NCI-H510A treated with DMSO at 0.1 percent for 48 hours (cell line): ENCODE measurements around the gene LRP1B.

ENCODE experiments used
- DNase-seq: peaks from one replicate; lab custom pipeline; 2025; lab: John Stamatoyannopoulos, UW

Gene LRP1B

DNA sequence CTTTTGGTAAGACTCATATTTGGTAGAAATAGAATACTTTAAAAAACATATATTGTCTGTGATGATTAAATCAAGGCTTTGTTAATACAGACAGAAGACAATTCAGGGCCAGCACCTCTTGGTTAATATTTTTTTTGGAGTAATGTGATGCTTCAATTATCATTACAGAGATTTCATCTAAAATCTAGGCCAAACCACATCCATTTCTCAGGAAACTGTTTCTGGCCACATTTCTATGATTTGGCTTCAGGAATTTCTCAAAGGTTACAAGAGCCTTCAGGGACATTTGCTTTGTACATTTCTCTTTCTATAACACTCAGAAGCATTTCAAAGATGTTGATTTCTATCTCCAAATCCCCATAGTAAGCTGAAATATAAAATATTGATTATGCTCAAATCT is 614.9 kb downstream of the LRP1B start:
- no peak for DNase-seq

DNA sequence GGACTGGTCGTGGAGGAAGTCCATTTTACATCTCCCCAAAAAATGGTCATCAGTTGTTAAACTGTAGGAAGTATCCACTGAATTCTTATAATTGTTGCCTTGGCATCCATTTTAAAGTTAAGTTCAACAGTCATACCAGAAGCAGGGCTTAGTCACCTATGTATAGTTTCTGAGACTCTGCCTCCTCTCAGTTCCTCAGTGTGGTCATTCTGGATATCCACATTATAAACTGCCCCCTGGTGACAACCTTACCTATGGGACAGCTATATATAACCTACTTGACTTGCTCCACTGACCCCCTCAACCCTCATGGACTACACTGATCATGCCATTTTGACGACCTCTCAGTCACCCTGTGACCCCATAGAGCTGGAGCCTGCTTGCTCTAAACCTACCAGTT is 617.0 kb downstream of the LRP1B start:
- no peak for DNase-seq

DNA sequence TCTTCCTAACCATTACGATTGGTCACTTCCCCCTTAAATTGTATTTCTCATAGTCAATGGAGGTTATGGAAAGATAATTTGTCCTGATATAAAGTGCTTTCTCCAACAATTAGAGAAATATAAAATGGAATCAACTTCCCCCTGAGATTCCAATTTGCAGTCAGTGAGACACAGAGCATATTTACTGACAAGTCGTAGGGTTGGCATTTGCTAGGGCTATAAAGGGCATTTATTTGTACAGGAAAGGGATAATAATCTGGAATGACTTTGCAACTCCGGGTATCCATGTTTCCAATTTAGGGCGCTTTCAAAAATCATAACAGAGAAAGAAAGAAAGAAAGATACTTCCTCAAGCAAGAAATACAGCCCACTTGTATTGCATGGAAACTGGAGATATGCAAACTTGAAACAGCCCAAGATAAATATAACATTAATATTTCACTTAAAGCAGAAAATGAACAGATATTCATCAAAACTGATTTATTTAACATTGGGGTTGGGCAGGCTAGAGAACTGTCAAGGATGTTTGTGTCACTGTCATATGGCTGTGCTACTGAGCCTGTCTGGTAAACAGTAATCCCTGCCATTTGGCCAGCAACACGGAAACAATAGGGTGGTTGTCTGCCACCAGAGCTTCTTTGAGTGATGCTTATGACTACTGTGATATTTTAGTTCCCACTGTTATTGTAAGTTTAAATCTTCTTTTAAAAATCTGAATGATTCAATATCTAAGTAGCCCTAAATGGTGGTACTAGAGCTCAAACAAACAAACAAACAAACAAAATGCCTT is 621.8 kb downstream of the LRP1B start:
- DNase-seq: no peak

DNA sequence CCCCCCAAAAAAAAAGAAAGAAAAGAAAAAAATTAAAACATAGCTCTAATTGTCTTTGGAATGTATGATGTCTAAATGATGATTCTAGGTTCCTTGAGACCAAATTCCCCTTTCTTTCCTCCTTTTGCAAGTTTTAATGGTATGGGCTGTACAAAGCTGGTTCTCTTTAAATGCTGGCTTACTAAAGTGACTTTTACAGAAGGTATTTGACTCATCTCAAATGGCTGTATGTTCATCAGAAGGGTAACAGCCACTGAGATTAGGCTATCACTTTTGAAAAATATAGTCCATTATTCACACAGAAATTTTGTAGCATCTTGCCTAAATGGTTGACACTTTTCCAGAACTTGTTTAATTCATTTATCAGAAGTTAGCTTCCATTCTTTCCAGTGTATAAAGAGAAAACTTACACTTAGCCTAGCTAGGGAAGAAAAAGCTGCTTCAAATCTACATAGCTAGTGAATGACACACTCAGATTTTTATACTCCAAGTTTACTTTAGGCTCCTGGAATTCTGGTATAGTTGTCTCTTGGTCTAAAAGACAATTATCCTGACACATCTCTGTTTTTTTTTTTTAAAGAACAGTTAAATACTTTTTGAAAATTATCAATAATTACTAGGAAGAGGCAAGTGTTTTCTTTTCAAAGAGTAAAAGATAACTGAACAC is 622.6 kb downstream of the LRP1B start:
- no peak for DNase-seq

DNA sequence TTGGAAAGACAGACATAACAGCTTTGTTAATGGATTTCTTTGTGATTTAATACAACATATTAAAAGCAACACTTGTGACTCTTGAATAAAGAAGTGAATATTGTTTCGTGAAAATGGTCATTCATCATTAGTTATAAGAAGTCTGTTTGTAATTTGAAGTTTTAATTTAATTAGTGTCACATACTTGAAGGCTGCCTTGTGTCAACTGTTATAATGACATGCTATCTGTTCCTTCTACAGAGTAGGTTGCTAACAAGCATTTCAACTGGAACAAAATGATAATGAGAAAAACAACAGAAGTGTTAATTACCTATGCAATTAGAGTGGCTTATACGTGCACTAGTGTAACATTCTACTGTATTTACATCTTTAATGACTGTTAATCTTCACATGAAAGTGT is 624.7 kb downstream of the LRP1B start:
- no peak for DNase-seq

DNA sequence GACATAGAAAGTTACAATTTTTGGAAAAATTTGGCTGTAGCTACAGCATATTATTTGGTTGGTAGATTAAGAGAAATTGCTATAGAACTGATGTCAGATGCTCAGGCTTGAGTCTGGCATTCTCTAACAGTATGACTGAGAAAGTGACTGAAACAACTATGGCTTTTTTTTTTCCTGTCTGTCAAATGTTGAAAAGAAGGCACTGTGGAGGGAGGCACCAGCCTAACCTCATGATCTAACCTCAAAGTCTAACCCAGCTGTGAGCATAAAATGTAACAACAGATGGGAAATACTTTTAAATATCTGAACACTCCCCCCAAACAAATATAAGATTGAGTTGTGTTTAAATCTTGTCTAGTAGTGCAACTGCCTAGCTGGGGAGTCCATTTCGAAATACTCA is 629.1 kb downstream of the LRP1B start:
- no peak for DNase-seq

DNA sequence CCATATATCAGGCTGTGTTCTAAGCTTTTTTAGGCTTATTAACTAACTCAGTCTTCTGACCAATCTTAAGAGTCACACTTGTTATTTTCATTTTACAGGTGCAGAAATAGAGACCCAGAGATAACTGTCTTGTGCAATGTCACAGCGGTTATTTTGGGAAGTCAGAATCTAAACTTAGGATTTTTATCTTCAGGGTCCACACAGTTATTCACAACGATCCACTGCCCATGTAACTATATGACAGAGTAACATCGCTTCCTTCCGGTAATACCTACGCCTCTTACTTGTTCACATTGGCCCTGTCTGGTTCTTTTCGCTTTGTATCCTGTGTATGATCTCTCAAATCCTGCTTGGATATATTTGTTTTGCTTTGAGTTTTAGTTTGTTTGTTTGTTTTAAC is 631.7 kb downstream of the LRP1B start:
- DNase-seq: no peak

DNA sequence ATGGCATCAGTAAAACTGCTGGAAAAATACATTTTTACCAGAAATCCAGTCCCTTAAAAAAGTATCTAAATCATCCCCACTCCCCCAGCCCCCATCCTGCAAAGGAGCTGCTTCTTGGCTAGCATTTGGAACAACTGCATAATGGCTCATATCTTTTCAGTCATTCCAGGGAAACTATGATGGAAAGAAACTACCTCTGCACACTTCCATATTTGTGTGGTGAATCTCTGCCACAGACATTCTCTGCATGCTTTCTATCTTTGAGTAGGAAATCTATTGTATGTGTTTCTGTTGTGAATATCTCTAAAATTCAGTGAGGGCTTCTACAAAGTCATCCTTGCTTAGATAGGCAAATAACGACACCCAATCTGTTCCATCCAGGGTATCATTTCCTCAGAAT is 632.3 kb downstream of the LRP1B start:
- no peak for DNase-seq

DNA sequence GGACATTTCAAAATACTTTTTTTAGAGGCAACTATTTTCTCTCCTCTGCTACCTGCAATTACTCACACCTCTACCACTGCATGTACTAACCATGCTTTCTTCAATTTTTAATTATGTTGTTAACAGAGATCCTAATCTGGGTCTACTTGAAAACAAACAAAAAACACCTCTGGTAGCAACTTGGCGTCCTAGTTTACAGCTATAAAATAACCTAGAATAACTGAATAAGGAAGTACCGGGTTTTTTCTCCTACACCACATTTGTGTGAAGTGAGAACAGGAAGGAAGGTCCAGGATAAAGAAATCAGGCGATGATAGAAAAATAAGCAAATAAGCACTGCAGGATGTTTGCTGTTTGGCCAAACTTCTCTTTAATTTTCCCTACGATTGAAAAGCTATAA is 633.5 kb downstream of the LRP1B start:
- DNase-seq: no peak

DNA sequence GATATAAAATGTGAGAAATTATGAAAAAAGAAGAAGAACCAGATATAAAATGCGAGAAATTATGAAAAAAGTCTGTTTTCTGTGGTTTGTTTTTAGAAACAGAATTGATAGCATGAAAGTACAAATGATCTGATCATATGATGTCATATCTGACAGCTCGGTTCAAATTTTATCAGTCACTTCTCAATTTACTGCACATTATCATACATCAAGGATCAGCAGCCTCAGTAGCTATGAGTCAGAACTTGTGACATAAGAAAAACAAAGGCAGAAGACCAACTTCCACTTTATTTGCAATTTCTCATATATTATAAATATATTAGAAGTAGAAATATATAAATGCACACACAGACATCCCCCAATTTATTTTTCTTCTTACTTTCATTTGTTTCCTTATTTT is 634.0 kb downstream of the LRP1B start:
- DNase-seq: no peak

DNA sequence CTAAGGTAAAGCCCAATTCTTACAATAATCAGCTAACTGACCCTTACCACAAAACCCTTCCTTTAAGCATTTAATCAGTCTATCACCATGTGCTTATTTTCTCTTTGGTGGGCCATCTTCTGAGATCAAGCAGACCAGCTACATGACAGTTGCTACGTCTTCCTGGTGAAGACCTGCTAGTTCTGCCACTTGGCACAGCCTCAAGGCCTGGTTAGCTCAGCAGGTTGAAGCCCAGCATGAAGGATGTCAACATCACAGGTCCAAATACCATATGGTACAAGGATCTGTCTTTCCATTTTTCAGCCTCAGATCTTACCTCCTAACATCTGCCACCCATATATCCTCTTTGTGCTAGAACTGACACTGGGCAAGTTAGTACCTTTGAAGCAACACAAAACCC is 636.9 kb downstream of the LRP1B start:
- DNase-seq: no peak

DNA sequence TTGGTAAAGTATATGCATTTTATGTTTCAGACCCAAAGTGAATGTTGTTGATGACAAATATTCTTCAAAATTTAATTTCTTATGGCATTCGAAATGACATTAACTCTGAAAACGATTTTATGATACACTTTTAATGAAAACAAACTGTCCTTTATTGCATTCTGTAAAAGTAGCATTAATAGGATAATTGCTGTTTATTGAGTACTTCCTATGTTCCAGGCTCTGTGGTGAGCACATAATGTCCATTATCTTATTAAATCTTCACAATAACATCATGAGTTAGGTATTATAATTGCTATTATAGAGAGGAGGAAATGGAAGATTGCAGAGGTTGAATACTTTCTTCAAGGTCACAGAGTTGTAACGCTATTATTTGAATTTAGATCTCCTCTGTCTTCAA is 638.0 kb downstream of the LRP1B start:
- no peak for DNase-seq

DNA sequence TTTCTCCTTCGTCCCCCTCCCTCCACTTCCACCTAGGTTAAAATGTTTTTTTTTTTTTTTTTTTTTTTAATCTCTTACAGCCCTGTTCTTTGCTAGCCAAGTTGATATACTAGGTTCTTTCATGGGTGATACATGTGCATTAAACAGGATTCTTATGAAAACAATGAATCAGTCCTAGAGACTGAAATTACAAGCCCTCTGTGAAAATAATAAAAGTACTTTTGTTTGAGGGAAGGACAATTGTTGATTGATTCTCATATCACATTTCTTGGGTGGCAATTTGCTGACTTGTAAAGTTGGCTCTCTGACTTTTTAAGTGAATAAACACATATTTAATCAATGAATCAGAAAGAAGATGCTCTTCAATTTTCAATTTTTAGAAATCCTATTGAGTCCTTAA is 639.9 kb downstream of the LRP1B start:
- no peak for DNase-seq

DNA sequence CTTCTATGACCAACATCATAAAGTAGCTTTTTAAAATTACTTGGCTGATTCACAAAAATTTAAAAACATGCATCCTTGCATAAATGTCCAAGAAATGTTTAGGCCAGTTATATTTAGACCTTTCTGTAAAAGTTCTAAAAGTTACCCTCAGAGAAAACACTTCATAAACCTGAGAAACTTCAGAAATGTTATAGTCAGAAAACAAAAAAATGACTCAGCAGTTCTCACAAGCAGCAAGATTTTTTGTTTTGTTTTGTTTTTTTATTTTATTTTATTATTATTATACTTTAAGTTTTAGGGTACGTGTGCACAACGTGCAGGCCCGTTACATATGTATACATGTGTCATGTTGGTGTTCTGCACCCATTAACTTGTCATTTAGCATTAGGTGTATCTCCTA is 648.1 kb downstream of the LRP1B start:
- DNase-seq: no peak

DNA sequence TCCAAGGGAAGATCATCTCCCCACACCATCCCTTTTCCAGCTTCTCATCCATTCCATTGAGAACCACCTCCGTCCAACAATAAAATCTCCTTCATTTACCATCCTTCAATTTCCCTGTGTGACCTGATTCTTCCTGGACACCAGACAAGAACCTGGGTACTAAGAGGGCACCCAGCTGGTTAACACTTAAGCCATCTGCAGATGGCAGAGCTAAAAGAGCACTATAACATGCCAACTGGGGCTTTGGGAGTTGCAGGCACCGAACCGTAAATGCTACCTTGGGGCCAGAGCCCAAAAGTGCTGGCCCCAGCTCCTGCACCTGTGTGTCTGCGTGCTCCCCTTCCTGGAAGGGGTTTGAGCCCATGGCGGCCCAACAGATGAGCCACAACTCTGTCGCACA is 655.0 kb downstream of the LRP1B start:
- no peak for DNase-seq

DNA sequence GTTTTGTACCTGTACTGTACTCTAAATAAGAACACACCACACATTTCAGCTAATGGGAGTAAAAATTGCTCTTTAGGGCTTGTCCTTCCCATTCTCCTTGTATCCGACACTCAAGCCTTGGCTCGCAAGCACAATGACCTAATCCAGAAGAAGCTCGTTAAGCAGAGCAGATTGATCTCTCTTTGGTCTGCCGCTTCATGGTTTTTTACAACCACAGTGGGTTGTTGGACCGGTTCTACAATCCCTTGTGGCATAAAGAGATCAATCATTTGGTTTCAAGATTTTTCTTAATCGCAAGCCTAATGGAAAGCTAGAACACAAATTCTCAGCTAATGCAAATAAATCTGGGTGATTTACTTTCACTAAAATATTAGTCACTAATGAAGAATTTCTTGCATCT is 662.1 kb downstream of the LRP1B start:
- peak; percentile 61 for DNase-seq

DNA sequence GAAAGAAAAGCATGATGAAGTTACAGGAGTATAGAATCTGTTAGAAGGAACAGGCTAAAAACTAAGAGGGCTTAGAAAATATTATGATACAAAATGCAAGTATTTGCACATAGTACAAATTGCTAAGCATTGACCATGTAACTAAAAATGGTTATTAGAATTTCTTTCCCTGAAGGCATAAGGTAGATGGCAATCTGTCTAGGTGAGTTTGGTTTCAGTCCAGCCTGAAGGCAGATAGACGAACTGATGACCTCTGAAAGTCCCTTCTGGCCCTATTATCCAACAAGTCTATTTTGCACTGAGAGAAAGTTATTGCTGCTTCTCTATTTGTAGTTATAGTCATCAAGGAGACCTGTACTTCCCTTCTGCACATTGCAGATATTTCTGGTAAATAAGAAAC is 663.5 kb downstream of the LRP1B start:
- no peak for DNase-seq

DNA sequence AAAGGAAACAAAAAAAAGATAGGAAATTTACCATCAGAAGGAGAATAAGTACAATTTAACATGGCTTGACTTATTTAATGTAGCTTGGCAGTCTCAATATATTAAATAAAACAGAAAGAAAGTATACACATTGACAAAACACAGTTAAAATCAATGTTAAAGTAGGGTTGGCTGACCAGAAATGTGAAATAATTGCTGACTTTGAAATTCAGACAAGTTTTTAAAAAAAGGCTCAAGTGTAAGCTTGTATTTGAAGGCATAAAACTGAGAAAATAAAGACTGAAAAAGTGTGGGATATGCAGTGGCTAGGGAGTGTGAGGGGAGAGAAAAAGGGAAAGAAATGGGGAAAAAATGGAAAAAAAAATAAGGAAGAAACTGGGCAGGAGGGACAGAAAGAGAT is 665.8 kb downstream of the LRP1B start:
- DNase-seq: no peak

DNA sequence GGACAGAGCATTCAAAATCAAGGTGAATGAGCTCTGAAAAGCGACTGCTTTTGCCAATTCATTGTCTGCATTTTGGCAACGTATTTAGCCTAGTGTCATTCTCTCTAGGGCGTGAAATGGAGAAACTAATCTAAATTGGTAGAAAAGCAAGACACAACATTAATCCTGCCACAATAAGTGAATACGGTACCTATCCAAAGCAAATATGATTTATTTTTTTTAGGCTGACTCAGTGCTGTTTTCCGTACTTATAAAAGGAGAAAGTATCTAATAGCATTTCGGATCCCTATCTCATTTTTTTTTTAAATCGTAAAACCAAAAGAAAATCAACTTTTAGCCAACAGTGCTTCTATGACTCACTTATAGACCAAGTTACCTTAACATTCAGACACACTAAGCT is 672.5 kb downstream of the LRP1B start:
- no peak for DNase-seq

DNA sequence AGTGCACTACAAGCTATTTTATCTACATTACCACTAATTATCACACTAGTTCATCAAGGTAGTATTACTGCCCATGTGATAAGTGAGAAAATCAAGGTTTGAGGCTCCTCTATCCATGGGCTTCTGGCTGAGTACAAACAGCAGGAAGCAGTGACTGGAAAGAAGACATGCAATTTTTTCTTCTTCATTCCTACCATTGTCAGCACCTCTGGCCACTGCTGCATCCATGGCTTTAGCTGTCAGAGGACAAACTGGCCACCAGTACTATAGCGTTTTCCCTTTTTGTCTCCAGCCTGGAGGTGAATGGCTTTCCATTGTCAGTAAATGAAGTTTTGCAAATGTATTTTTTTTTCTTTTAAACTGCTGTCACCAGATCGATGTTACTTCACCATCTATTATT is 674.9 kb downstream of the LRP1B start:
- DNase-seq: no peak

DNA sequence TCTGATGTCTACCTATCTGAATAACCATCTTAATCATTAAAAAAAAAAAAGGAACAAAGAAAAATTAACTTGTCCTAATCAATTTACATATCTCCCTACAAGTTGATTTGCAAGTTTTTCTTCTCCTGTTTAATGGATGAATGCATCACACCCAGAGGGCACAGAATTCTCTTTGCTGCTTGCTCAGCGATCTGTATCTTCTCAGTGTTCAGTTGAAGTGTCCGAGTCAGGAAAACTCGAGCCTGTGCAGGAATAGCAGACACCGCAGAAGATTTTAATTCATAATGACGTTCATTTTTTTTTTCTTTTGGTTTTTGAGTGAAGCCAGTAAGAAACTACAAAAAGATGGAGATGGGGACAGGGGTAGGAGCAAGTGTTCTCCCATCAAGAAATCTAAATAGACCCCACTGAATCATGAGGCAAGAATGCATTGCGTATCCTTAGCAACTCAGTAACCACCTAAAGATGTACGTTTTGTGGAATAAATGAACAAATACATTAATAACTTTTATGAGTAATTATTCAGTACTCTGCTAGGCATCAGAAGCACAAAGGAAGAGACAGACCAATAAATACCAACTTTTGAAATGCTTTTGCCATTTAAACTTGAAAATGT is 675.5 kb downstream of the LRP1B start:
- DNase-seq: no peak

DNA sequence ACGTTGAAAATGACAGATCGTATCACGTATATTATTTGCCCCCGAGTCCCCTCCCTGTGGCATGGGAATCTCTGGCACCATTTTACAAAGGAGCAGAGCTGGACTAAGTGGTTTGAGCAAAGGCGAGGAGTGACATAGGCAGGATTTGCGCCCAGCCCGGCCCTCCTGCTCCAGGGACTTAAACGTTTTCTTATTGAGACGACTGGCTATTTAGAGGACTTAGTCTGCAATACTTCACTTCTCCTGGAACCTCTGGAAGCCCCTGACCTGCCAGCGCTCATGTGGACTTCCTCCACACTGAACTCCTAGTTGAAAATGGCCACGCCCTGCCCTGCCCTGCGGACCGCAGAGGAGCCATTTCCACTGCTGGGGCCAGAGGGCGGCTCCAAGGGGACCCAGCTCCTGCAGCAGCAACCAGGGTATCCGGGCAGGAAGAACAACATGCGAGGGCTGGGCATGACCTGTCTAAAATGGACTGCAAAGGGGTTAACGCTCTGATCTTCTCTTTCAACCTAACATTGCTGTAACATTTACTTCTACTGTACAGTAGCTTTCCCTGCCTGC is 690.7 kb downstream of the LRP1B start:
- no peak for DNase-seq

DNA sequence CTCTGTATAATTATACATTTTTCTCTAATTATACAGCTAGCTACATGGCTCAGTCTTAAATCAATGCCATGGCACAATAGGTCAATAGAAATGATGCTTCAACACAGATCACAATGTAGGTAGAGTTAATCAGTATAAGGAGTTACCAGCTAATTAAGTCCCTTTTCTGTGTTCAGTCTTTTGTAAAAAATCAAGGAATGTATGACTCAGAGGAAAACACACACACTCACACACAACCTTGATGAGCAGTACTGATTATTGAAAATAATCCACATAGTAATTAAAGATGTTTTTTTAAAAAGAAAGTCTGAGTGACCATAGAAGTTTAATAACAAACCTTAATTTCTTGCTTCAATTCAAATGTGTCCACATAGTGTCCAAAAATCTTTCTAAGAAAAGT is 691.3 kb downstream of the LRP1B start:
- no peak for DNase-seq
